Fibroblast of lung (primary cell): ENCODE data around the gene AANAT. TPM values are rescaled to one million over a fixed set of nuclear protein-coding genes. Genes with fewer than 3 reads are reported as not detected.
"Not testable (repeated sequence)": the region's sequence is repeated elsewhere in the genome, so short reads cannot be mapped to it uniquely, and the experiment has no call there.

Experiments used
- DNase-seq, 2 donors: peaks; one replicate each; pipeline versions ENCODE4 v3.0.0 to v3.0.0-alpha.2; 2010; ENCODE audit warnings: low read depth in 2 of 2
- H2AFZ ChIP-seq: 2 replicates; pipeline ENCODE4 v1.5.1; 2012; ENCODE audit warnings: low read length, control low read depth, inconsistent platforms
- H3K27ac ChIP-seq: 2 replicates; pipeline ENCODE4 v1.5.1; 2011; ENCODE audit warnings: low read length, control low read depth; ENCODE audit not compliant: insufficient read depth
- H3K27me3 ChIP-seq: 2 replicates; pipeline ENCODE4 v1.5.1; 2011; ENCODE audit warnings: mild to moderate bottlenecking, low read length; ENCODE audit not compliant: control insufficient read depth, insufficient read depth
- H3K36me3 ChIP-seq: 2 replicates; pipeline ENCODE4 v1.5.1; 2011; ENCODE audit warnings: low read length; ENCODE audit not compliant: control insufficient read depth, insufficient read depth
- H3K4me1 ChIP-seq: 2 replicates; pipeline ENCODE4 v1.5.1; 2011; ENCODE audit warnings: low read length; ENCODE audit not compliant: control insufficient read depth, insufficient read depth; ENCODE audit errors: extremely low read depth
- H3K4me2 ChIP-seq: 2 replicates; pipeline ENCODE4 v1.5.1; 2011; ENCODE audit warnings: low read length, control low read depth; ENCODE audit not compliant: insufficient read depth; ENCODE audit errors: extremely low read depth
- H3K4me3 ChIP-seq, 4 experiments: fragments of 200-600 bp in 1 of 4; sonication (generic) in 1 of 4; replicated peaks in 1 of 4; 2 replicates each; pipeline ENCODE4 v1.5.1; 2011 to 2016; ENCODE audit warnings: low read length in 4 of 4, low read depth in 3 of 4, mild to moderate bottlenecking in 3 of 4, control low read depth in 2 of 4, inconsistent platforms in 1 of 4, mixed read lengths in 1 of 4; ENCODE audit not compliant: insufficient read depth in 1 of 4; ENCODE audit errors: control extremely low read depth in 1 of 4
- H3K79me2 ChIP-seq: 2 replicates; pipeline ENCODE4 v1.5.1; 2012; ENCODE audit warnings: mild to moderate bottlenecking, low read length, inconsistent platforms; ENCODE audit not compliant: control insufficient read depth, insufficient read depth
- H3K9ac ChIP-seq: 2 replicates; pipeline ENCODE4 v1.5.1; 2011; ENCODE audit warnings: mild to moderate bottlenecking, low read length, control low read depth; ENCODE audit not compliant: insufficient read depth
- H3K9me3 ChIP-seq: 2 replicates; pipeline ENCODE4 v1.5.1; 2012; ENCODE audit warnings: low read depth, low read length; ENCODE audit not compliant: control insufficient read depth, insufficient read depth
- H4K20me1 ChIP-seq: 2 replicates; pipeline ENCODE4 v1.5.1; 2011; ENCODE audit warnings: low read length; ENCODE audit not compliant: control insufficient read depth, insufficient read depth; ENCODE audit errors: extremely low read depth
- EZH2 ChIP-seq: IDR thresholded peaks from 2 replicates; pipeline ENCODE4 v1.5.1; 2012; ENCODE audit warnings: low read length, control low read depth, mild to moderate bottlenecking; ENCODE audit errors: missing control alignments
- polyA plus RNA-seq, 2 donors: library from polyadenylated mRNA; depleted of rRNA in 1 of 2; stranded (reverse) in 1 of 2; unstranded in 1 of 2; fragments of >200 nt; gene quantifications; 2 replicates each; pipeline ENCODE4 v1.2.1, GENCODE V29; 2011 to 2012; ENCODE audit warnings: missing spikeins in 1 of 2
- total RNA-seq: library from RNA; depleted of rRNA; stranded (reverse); fragments of >200 nt; gene quantifications from 2 replicates; pipeline ENCODE4 v1.2.1, GENCODE V29; 2014
- TF ChIP-seq, protein P1 (sequence below), 2 donors: IDR thresholded peaks in 1 of 2; conservative IDR thresholded peaks in 1 of 2; 1 replicate in 1 of 2; 2 replicates in 1 of 2; pipeline ENCODE4 v1.5.1; 2011 to 2012; ENCODE audit warnings: low read length in 2 of 2, control low read depth in 1 of 2, inconsistent platforms in 1 of 2, low read depth in 1 of 2, mild to moderate bottlenecking in 1 of 2

Gene AANAT
- total and polyA plus RNA-seq, 2 donors (not counting 1 experiment from before 2014, with no cell fraction given), result not detected

DNA sequence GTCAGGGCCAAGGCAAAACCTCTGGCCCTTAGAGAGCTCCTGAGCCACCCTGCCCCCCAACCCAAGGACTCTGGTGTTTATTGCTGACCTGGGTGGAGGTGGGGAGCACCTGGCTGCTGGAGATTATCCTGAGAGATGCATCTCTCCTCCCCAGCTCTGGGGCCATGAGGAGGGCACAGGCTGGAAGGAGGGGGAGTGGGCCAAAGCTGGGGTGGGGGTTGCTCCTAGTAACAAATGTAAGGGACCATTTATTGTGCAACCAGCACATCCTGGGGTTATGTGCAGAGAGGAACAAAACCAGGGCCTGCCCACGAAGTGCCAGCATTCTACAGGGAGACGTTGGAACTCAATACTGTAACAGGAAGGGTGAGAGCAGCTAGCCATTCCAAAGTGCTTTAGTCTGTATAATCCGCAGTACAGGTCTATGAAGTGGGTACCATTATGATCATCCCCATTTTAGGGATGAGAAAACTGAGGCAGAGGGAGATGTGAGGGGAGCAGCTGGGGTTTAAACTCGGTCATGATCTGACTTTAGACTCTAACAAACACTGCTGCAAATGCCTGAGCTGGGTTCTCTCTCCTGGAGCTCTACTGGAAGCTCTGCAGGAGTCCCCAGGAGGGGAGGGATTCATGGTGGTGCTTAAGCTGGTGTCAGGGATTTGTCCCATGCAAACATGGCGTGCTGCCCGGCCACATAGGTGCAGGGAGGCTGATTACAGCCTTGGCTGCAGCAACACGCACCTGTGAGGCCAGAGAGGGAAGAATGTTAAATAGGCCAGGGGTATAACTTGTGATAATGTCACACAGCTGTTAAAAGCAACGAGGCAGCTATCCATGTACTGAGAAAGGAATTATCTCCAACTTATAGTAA lies 35.2 kb downstream of the AANAT start:
- TF ChIP-seq, protein P1, sequence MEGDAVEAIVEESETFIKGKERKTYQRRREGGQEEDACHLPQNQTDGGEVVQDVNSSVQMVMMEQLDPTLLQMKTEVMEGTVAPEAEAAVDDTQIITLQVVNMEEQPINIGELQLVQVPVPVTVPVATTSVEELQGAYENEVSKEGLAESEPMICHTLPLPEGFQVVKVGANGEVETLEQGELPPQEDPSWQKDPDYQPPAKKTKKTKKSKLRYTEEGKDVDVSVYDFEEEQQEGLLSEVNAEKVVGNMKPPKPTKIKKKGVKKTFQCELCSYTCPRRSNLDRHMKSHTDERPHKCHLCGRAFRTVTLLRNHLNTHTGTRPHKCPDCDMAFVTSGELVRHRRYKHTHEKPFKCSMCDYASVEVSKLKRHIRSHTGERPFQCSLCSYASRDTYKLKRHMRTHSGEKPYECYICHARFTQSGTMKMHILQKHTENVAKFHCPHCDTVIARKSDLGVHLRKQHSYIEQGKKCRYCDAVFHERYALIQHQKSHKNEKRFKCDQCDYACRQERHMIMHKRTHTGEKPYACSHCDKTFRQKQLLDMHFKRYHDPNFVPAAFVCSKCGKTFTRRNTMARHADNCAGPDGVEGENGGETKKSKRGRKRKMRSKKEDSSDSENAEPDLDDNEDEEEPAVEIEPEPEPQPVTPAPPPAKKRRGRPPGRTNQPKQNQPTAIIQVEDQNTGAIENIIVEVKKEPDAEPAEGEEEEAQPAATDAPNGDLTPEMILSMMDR (conservative IDR thresholded peaks at IDR 0.05 in 1 of 2, IDR thresholded peaks at IDR 0.05 in 1 of 2; ENCODE audit: low read depth in 1 of 2, low read length in 2 of 2), result no peak
- TF ChIP-seq EZH2, result no peak
- H3K4me3 ChIP-seq, result no peak overlapping the region
- H3K36me3 ChIP-seq, result no peaks in the 10 kb centered on the region
- no peaks in the 10 kb centered on the region for H3K9me3 ChIP-seq
- H3K4me1 ChIP-seq, result peaks cover 17% of the 10 kb centered on the region
- no peaks in the 10 kb centered on the region for H4K20me1 ChIP-seq
- no peak overlapping the region for H3K4me2 ChIP-seq
- DNase-seq, result no peak
- no peak overlapping the region for H2AFZ ChIP-seq
- H3K27ac ChIP-seq, result no peak overlapping the region
- H3K79me2 ChIP-seq, result no peaks in the 10 kb centered on the region
- peaks cover 2% of the 10 kb centered on the region for H3K27me3 ChIP-seq
- no peak overlapping the region for H3K9ac ChIP-seq

DNA sequence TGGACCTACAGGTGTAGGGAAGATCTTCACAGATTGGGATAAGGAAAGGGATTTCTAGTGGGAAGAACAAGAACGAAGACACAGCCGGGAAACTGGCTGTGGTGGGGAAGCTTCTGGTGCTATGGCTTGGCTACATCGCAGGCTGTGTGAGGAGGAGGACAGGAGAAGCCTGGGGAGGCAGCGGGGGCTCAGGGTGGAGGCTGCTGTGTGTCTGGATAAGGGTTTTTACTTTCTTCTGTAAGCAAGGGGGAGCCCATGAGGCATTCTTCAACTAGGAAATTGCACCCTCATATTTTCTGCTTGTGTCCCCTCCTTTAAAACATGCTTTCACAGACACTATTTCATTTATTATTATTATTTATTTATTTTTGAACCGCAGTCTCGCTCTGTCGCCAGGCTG lies 36.7 kb downstream of the AANAT start:
- no peaks in the 10 kb centered on the region for H4K20me1 ChIP-seq
- no peaks in the 10 kb centered on the region for H3K36me3 ChIP-seq
- no peak overlapping the region for H3K4me2 ChIP-seq
- no peak overlapping the region for H3K4me3 ChIP-seq
- no peak for DNase-seq
- no peaks in the 10 kb centered on the region for H3K9me3 ChIP-seq
- H3K27me3 ChIP-seq, result peaks cover 2% of the 10 kb centered on the region
- H3K9ac ChIP-seq, result no peak overlapping the region
- peaks cover 4% of the 10 kb centered on the region for H3K4me1 ChIP-seq
- TF ChIP-seq, protein P1 (conservative IDR thresholded peaks at IDR 0.05 in 1 of 2, IDR thresholded peaks at IDR 0.05 in 1 of 2; ENCODE audit: low read depth in 1 of 2, low read length in 2 of 2), result no peak
- no peak for TF ChIP-seq EZH2
- no peak overlapping the region for H3K27ac ChIP-seq
- no peaks in the 10 kb centered on the region for H3K79me2 ChIP-seq
- H2AFZ ChIP-seq, result no peak overlapping the region

DNA sequence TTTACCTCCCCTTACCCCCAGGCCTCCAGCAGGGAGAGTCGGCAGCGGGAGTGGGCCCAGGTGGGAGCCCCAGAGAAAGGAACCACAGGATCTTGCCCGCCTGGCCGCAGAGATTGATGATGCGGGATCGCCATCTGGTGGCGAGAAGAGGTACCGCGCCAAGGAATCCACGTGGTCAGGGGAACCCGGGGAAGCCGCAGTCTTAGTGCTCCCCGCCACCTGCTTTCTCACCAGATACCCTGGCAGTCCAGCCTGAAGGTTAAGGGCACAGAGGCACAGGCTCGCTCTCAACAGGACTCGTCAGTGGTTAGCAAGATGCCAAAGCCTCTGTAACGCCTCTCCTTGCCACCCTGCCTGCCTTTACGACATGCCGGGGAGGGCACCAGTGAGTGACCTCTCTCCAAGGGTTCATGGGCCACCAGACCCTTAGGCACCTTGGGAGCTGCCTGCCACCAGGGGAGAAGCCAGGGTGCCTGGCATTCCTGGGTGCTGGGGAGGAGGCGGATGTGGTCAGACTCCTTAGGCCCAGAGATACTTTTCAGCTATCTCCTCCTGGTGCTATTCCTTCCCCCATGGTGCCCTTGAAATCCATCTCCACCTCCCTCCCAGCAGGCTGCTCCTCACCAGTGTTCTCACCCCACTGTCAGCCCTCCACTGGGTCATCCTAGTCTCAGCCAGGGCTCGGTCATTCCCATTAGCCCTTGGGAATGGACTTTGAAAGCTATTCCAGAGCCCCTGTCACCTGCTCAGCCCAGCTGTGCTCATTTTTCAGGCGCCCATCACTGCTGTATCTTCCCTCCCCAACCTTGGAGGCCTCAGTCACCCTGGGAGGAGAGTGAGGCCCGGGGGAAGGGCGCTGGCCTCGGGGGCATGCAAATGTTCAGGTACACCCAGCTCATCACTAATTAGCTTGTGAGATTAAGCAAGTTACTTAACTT lies 39.3 kb downstream of the AANAT start:
- no peaks in the 10 kb centered on the region for H3K9me3 ChIP-seq

DNA sequence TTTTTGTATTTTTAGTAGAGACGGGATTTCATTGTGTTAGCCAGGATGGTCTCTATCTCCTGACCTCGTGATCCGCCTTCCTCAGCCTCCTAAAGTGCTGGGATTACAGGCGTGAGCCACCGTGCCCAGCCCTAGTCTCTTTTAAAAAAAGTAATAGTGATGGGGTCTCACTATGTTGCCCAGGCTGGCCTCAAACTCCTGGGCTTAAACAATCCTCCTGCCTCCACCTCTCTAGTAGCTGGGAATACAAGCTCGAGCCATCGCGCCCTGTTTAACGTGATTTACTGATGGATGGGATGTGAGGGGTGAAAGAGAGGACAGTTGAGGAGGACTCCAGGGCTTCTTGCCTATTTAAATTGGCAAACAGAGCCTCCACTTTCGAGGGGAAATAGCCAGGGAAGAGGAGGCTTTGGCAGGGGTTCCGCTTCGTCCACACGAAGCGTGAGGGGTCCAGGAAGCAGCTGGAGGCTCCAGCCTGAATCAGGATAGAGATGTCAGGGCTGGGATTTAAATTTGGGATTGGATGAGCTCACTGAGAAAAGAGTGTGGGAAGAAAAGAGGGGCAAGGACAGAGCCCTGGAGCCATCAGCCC lies 41.2 kb downstream of the AANAT start:
- not testable (repeated sequence) for H3K27ac ChIP-seq, H3K4me3 ChIP-seq, H3K9ac ChIP-seq, H3K4me2 ChIP-seq, H4K20me1 ChIP-seq, H3K79me2 ChIP-seq, H3K4me1 ChIP-seq, DNase-seq, H3K27me3 ChIP-seq, H3K36me3 ChIP-seq, H3K9me3 ChIP-seq, H2AFZ ChIP-seq

More for the DNA sequence above, 39.3 kb downstream of the AANAT start:
- H3K27me3 ChIP-seq, result peaks cover 4% of the 10 kb centered on the region
- no peak overlapping the region for H3K4me2 ChIP-seq
- peaks cover 4% of the 10 kb centered on the region for H3K4me1 ChIP-seq
- H3K9ac ChIP-seq, result no peak overlapping the region
- no peak for TF ChIP-seq EZH2
- TF ChIP-seq, protein P1 (conservative IDR thresholded peaks at IDR 0.05 in 1 of 2, IDR thresholded peaks at IDR 0.05 in 1 of 2; ENCODE audit: low read depth in 1 of 2, low read length in 2 of 2), result peak; percentile 78 to 87
- DNase-seq, result peak; percentile 39 to 60
- H3K27ac ChIP-seq, result no peak overlapping the region
- H2AFZ ChIP-seq, result no peak overlapping the region
- no peaks in the 10 kb centered on the region for H3K79me2 ChIP-seq
- no peak overlapping the region for H3K4me3 ChIP-seq
- H4K20me1 ChIP-seq, result no peaks in the 10 kb centered on the region
- H3K36me3 ChIP-seq, result no peaks in the 10 kb centered on the region
